A673 (cell line): Measurements from ENCODE around the gene LGALS3BP. TPM values are rescaled to one million over a fixed set of nuclear protein-coding genes. Genes with fewer than 3 reads are reported as not detected.
A peak's percentile ranks its signal among the peaks of the same experiment; 100 is the strongest.

Experiments used
- BruUV-seq: library from RNA; stranded (reverse); fragments of 400-500 nt; replicated peaks from 2 replicates; lab custom pipeline; 2021; lab: Mats Ljungman, UMichigan
- CTCF ChIA-PET: fragments of 300-600 bp; sonication (Branson Sonifier 250); formaldehyde crosslinking; loops from one replicate; lab custom pipeline; 2022; ENCODE audit warnings: antibody characterized with exemption; lab: Charles Lee
- POLR2A ChIA-PET: fragments of 300-600 bp; sonication (Branson Sonifier 250); formaldehyde crosslinking; loops from one replicate; lab custom pipeline; 2022; ENCODE audit warnings: antibody characterized with exemption; ENCODE audit not compliant: low non-redundant PET; lab: Charles Lee
- DNase-seq: peaks from one replicate; pipeline ENCODE4 v3.0.0-alpha.2; 2015; ENCODE audit warnings: low spot score
- H3K27ac ChIP-seq: fragments of 200-600 bp; sonication (generic); 2 replicates; pipeline ENCODE4 v1.5.1; 2016; ENCODE audit warnings: mixed run types, low read depth, mild to moderate bottlenecking, mixed read lengths, antibody characterized with exemption, low read length; ENCODE audit not compliant: poor library complexity, severe bottlenecking
- H3K27me3 ChIP-seq: fragments of 200-600 bp; sonication (generic); replicated peaks from 2 replicates; pipeline ENCODE4 v1.6.1; 2017; ENCODE audit warnings: mixed run types, low read depth, mild to moderate bottlenecking, mixed read lengths, antibody characterized with exemption, low read length; ENCODE audit not compliant: insufficient read depth, poor library complexity
- H3K36me3 ChIP-seq: fragments of 200-600 bp; sonication (generic); 2 replicates; pipeline ENCODE4 v1.6.1; 2016; ENCODE audit warnings: mixed run types, mild to moderate bottlenecking, mixed read lengths, antibody characterized with exemption, low read length; ENCODE audit not compliant: insufficient read depth, poor library complexity, severe bottlenecking
- H3K4me1 ChIP-seq: fragments of 200-600 bp; sonication (generic); 2 replicates; pipeline ENCODE4 v1.6.1; 2017; ENCODE audit warnings: mixed run types, mild to moderate bottlenecking, mixed read lengths, antibody characterized with exemption, low read length; ENCODE audit not compliant: insufficient read depth, poor library complexity, severe bottlenecking
- H3K4me3 ChIP-seq: fragments of 200-600 bp; sonication (generic); 2 replicates; pipeline ENCODE4 v1.5.1; 2016; ENCODE audit warnings: low read depth, mixed run types, mild to moderate bottlenecking, mixed read lengths, low read length; ENCODE audit not compliant: poor library complexity, severe bottlenecking
- H3K9me3 ChIP-seq: fragments of 200-600 bp; sonication (generic); 2 replicates; pipeline ENCODE4 v1.6.1; 2016; ENCODE audit warnings: mixed run types, low read depth, mild to moderate bottlenecking, mixed read lengths, antibody characterized with exemption, low read length; ENCODE audit not compliant: poor library complexity, severe bottlenecking
- EZH2 ChIP-seq: fragments of 200-600 bp; sonication (generic); IDR thresholded peaks from 2 replicates; pipeline ENCODE4 v1.6.1; 2017; ENCODE audit warnings: borderline replicate concordance, low read depth, mild to moderate bottlenecking, mixed read lengths, antibody characterized with exemption, low read length; ENCODE audit not compliant: poor library complexity, severe bottlenecking
- intact Hi-C: fragments of 100-400 bp; cut with micrococcal nuclease; formaldehyde crosslinking; loops from one replicate; pipeline ENCODE4 v1.10.0; 2022; ENCODE audit not compliant: unreplicated experiment
- total RNA-seq: library from RNA; stranded (reverse); gene quantifications from 2 replicates; pipeline ENCODE4 v1.2.3, GENCODE V29; 2021
- TF ChIP-seq, protein P1 (sequence below): fragments of 300-800, 200-600 bp; sonication (generic); conservative IDR thresholded peaks from 2 replicates; pipeline ENCODE4 v1.5.1; 2017; ENCODE audit warnings: low read depth, mild to moderate bottlenecking, antibody characterized with exemption, low read length, moderate library complexity, mixed read lengths

The LGALS3BP gene
- total RNA-seq, 1 experiment from 2014 or later, result 295 TPM

DNA sequence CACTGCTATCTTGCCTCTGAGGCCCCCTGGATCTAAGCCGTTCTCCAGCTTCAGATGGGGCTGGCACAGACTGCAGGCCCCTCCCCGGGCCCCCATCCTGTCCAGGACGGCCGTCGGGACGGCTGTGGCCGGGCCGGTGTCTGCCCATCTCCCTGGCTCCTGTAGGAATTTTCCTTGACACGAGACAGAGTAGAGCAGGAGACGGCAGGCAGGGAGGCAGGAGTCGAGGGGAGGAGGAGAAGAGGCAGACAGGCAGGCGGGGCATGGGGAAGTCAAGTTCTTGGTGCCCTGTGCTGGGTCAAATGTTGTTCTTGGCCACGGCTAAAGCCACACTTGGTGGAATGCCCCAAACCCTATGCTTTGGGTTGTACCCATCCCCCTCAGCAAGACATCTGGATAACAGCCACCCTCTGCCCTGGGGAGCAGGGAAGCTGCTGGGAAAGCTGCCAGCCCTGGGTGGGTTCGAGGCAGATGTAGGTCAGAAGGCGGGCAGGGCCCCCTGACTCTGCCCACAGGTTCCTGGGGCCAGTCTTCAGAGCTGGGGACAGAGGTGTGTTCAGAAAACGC is 48.3 kb upstream of the LGALS3BP start:
- no peak overlapping the region for H3K4me3 ChIP-seq
- no peaks in the 10 kb centered on the region for H3K36me3 ChIP-seq
- no peaks in the 10 kb centered on the region for H3K9me3 ChIP-seq
- ChIA-PET POLR2A (no interaction called here), CTCF (interaction anchor here (0.7 kb wide), 1 partner anchor 18 kb away, joined by 3 read pairs; no protein-coding TSS in a partner anchor)
- BruUV-seq, result no TSS peak
- intact Hi-C loops, result no loop called here
- no peaks in the 10 kb centered on the region for H3K27me3 ChIP-seq
- H3K4me1 ChIP-seq, result peaks cover 38% of the 10 kb centered on the region
- TF ChIP-seq EZH2, result no peak
- TF ChIP-seq, protein P1, sequence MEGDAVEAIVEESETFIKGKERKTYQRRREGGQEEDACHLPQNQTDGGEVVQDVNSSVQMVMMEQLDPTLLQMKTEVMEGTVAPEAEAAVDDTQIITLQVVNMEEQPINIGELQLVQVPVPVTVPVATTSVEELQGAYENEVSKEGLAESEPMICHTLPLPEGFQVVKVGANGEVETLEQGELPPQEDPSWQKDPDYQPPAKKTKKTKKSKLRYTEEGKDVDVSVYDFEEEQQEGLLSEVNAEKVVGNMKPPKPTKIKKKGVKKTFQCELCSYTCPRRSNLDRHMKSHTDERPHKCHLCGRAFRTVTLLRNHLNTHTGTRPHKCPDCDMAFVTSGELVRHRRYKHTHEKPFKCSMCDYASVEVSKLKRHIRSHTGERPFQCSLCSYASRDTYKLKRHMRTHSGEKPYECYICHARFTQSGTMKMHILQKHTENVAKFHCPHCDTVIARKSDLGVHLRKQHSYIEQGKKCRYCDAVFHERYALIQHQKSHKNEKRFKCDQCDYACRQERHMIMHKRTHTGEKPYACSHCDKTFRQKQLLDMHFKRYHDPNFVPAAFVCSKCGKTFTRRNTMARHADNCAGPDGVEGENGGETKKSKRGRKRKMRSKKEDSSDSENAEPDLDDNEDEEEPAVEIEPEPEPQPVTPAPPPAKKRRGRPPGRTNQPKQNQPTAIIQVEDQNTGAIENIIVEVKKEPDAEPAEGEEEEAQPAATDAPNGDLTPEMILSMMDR, result no peak
- H3K27ac ChIP-seq, result no peak overlapping the region
- no peak for DNase-seq

DNA sequence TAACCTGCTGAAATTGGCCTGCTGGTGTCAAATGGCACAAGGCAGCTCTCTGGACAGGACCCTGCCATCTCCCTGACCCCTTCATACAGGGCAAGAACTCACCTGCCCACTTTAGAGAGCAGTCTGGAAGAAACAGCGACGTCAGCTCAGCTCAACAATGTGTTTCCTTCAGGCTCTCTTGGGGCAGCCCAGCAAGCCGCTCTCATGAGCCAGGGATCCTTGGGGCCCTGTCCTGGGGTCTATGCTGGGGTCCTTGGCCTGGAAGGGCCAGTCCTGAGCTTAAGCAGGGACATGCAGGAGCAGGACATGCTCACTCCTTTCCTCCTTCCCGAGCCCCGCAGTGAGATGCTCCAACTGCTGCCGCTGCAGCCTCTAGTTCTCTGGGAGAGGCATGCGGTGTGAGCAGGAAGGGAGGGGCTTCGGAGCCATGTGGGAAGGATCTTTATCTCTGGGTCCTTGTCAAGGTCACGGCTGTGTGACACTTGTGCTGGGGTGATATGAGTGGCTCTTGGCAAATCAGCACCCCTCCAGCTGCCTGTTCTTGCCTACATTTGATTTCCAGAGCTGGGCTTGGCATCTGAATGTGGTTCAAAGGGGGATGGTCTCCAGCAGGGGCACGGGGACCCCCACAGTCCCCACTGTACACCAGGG is 47.7 kb upstream of the LGALS3BP start:
- Histone ChIP-seq H3K9me3 (no peaks in the 10 kb centered on the region), H3K4me3 (no peak overlapping the region), H3K36me3 (no peaks in the 10 kb centered on the region), H3K27me3 (no peaks in the 10 kb centered on the region), H3K27ac (no peak overlapping the region), H3K4me1 (peaks cover 38% of the 10 kb centered on the region)
- ChIA-PET CTCF (interaction anchor here (1.1 kb wide), 1 partner anchor 18 kb away, joined by 7 read pairs; no protein-coding TSS in a partner anchor), POLR2A (no interaction called here)
- no peak for TF ChIP-seq EZH2
- TF ChIP-seq, protein P1, result no peak
- no peak for DNase-seq
- intact Hi-C loops, result no loop called here
- no TSS peak for BruUV-seq

DNA sequence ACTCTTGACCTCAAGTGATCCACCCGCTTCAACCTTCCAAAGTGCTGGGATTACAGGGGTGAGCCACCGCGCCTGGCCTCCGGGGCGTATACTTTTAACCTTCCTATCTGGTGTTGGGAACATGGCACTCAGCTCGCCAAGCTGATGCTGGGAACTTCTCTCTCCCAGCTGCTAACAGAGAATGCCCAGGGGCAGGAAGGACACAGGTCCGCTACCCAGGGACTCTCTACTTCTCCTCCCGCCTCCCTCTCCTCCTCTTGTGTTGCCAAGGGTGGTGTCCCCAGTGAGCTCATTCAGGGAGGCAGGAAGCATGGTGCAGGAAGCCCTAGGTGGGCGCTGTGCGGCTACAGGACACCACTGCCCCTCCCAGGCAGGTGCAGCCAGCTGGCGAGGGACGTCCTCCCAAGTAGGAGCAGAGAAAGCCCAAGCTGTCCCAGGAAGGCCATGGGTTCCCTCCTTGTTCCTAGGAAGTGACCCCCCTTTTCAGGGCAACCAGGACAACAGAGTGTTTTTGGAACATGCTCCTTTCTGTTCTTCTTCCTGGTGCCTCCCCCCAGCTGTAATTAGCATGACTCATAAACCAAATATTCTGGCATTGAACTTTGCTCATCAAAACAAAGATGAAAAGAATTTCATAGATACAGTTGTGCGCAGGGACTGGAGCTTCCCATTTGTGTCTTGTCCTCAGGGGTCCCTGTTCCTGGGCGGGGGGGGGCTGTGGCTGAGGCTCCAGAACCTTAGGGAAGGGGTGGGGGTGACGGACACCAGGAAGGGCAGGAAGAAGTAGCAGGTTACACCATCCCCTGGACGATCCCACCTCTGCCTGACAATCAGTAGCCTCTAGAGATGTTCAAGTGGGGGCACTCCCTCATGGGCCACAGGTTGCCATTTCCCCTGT is 46.9 kb upstream of the LGALS3BP start:
- Histone ChIP-seq H3K4me3 (no peak overlapping the region), H3K4me1 (peaks cover 38% of the 10 kb centered on the region), H3K27ac (no peak overlapping the region), H3K9me3 (no peaks in the 10 kb centered on the region), H3K36me3 (no peaks in the 10 kb centered on the region), H3K27me3 (no peaks in the 10 kb centered on the region)
- no TSS peak for BruUV-seq
- intact Hi-C loops, result no loop called here
- CTCF ChIA-PET, result interaction anchor here (0.6 to 1.4 kb wide), 8 partner anchors 12 to 161 kb away, joined by 3 to 20 read pairs (median 7); partner anchors contain the start of gene CANT1
- TF ChIP-seq, protein P1, result no peak
- TF ChIP-seq EZH2, result no peak
- DNase-seq, result peak; percentile 71
- POLR2A ChIA-PET, result interaction anchor here (0.6 kb wide), 1 partner anchor 1656 kb away, joined by 5 read pairs; no protein-coding TSS in a partner anchor
